Measurements from ENCODE around the gene BCKDK. TPM values are rescaled to one million over a fixed set of nuclear protein-coding genes. Genes with fewer than 3 reads are reported as not detected.
A peak's percentile ranks its signal among the peaks of the same experiment; 100 is the strongest.
"Not testable (repeated sequence)": the region's sequence is repeated elsewhere in the genome, so short reads cannot be mapped to it uniquely, and the experiment has no call there.

Gene BCKDK
- total RNA-seq, 1 donor from 2014 or later: 43.5 TPM

DNA sequence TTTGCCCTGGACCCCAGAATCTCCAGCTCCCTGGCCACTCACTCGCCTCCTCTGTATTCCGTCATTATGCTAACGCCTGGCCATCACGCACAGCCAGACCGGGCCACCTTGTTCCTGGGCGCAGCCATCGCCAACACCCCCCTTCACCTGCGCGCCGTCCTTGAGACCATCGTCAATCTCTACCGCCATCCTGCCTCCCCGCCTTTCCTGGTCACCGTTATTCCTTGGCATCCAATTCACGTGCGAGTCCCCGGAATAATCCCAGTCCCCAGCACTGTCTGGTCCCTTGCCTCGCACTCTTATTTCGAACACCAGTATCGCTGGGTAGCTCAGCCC lies 14.1 kb upstream of the BCKDK start:
- no peaks in the 10 kb centered on the region for H3K9me3 Mint-ChIP-seq
- H3K4me1 Mint-ChIP-seq: peaks cover 22% of the 10 kb centered on the region
- peaks cover 2% of the 10 kb centered on the region for H3K36me3 Mint-ChIP-seq (ENCODE audit: low read depth)
- TF ChIP-seq, protein P1, sequence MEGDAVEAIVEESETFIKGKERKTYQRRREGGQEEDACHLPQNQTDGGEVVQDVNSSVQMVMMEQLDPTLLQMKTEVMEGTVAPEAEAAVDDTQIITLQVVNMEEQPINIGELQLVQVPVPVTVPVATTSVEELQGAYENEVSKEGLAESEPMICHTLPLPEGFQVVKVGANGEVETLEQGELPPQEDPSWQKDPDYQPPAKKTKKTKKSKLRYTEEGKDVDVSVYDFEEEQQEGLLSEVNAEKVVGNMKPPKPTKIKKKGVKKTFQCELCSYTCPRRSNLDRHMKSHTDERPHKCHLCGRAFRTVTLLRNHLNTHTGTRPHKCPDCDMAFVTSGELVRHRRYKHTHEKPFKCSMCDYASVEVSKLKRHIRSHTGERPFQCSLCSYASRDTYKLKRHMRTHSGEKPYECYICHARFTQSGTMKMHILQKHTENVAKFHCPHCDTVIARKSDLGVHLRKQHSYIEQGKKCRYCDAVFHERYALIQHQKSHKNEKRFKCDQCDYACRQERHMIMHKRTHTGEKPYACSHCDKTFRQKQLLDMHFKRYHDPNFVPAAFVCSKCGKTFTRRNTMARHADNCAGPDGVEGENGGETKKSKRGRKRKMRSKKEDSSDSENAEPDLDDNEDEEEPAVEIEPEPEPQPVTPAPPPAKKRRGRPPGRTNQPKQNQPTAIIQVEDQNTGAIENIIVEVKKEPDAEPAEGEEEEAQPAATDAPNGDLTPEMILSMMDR (conservative IDR thresholded peaks at IDR 0.05): no peak
- H3K27ac Mint-ChIP-seq (ENCODE audit: unreplicated experiment): no peak overlapping the region
- no peak for DNase-seq (ENCODE audit: low read depth, low spot score)
- H3K27me3 Mint-ChIP-seq (ENCODE audit: low read depth): peaks cover 3% of the 10 kb centered on the region
- peak overlapping the region; percentile 91 for H3K4me3 Mint-ChIP-seq

DNA sequence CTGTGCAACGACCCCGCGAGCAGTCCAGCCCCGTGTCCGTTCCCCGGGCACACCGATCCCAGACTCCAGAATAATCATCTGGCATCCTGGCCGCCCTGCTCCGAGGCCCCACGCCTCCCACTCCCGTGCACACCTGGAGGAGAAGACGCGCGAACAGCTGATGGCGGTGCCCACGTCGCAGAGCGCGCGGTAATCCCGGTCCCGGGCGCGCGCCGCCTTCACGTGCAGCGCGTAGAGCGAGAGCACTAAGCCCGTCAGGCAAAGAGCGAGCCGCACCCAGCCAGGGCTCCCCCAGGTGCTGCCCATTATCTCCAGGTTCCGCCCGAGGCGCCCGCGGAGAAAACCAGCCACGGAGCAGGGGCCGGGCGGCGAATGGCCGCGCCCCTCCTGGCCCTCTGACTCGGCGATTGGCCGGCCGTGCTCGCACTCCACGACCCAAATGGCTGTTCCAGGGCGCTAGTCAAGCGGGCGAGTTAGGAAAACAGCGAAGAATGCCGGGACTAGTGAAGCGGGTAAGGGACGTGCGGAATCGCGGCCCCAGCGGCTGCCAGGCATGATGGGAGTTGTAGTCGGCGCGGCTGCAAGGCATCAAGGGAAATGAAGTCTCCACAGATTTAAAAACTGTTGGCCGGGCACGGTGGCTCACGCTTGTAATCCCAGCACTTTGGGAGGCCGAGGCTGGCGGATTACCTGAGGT lies 13.6 kb upstream of the BCKDK start, which contains the start of gene VKORC1:
VKORC1 (minus strand) TSS at position 374 of the 697 bp plus-strand sequence; CDS start at position 306, 68 bp downstream.
- H3K27ac Mint-ChIP-seq (ENCODE audit: unreplicated experiment): peak within 1 kb of the TSS; percentile 59
- peak within 1 kb of the TSS; percentile 91 for H3K4me3 Mint-ChIP-seq
- H3K4me1 Mint-ChIP-seq: peaks cover 22% of the 10 kb centered on the region
- peaks cover 3% of the 10 kb centered on the region for H3K27me3 Mint-ChIP-seq (ENCODE audit: low read depth)
- H3K9me3 Mint-ChIP-seq: no peaks in the 10 kb centered on the region
- TF ChIP-seq, protein P1 (conservative IDR thresholded peaks at IDR 0.05): no peak
- DNase-seq (ENCODE audit: low read depth, low spot score): peak; percentile 86
- H3K36me3 Mint-ChIP-seq (ENCODE audit: low read depth): peaks cover 2% of the 10 kb centered on the region

DNA sequence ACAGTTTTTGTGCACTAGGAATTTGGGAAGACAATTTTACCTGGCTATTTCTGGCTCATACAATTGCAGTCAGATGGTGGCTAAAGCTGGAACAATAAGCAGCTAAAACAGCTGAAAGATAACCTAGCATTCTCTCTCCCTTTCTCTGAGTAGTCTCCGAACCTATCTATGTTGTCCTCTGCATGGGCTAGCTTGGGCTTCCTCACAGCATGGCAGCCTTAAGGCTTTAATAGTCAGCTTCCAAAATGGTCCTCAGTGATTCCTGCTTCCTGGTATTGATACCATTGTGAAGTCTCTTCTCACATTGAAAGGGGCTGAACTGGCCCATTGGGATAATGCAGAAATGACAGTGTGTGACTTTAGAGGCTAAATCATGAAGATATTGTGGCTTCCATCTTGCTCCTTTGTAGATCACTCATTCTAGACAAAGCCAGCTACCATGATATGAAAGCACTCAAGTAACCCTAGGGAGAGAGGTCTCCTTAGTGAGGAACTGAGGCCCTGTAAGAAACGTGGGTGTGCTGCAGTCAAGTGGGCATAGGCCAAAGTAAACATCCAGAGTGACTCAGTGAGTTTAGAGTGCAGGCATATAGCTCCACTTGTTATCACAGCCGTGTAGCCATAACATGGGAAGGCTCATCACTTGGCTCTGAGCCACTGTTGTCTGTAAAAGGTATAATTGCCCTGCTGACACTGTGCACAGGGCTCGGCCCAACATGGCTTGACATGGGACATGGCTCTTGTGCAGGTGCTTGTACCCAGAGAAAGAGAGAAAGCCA lies 8.1 kb upstream of the BCKDK start:
- Mint-ChIP-seq H3K9me3 (no peaks in the 10 kb centered on the region), H3K4me3 (peak overlapping the region; percentile 41), H3K4me1 (peaks cover 6% of the 10 kb centered on the region), H3K27me3 (ENCODE audit: low read depth) (peaks cover 9% of the 10 kb centered on the region), H3K27ac (ENCODE audit: unreplicated experiment) (no peak overlapping the region), H3K36me3 (ENCODE audit: low read depth) (no peaks in the 10 kb centered on the region)
- TF ChIP-seq, protein P1 (conservative IDR thresholded peaks at IDR 0.05): no peak
- no peak for DNase-seq (ENCODE audit: low read depth, low spot score)

DNA sequence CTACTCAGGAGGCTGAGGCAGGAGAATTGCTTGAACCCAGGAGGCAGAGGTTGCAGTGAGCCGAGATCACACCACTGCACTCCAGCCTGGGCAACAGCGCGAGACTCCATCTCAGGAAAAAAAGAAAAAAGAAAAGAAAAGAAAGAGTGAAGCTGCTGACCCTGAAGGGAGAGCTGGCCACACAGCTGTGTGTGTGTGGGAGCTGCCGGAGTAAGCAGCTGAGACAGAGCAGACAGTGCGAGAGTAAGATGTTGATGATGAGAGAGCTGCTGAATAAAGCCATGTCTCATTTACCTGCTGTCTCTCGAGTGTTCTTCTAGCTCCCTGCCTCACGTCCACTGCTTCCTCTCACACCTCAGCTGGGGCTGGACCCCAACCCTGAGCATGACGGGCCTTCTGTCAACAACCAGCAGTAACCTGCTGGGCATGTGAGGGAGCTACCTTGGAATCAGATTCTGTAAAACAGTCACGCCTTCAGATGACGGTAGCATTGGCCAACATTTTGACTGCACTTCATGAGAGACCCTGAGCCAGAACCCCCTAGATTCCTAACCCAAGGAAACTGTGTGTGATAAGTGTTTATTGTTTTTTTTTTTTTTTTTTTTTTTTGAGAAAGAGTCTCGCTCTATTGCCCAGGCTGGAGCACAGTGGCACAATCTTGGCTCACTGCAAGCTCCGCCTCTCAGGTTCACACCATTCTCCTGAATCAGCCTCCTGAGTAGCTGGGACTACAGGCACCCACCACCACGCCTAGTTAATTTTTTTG lies 7.1 kb upstream of the BCKDK start:
- not testable (repeated sequence) for DNase-seq (ENCODE audit: low read depth, low spot score); H3K27ac Mint-ChIP-seq (ENCODE audit: unreplicated experiment); H3K4me1 Mint-ChIP-seq; H3K27me3 Mint-ChIP-seq (ENCODE audit: low read depth); H3K4me3 Mint-ChIP-seq; H3K36me3 Mint-ChIP-seq (ENCODE audit: low read depth); H3K9me3 Mint-ChIP-seq

DNA sequence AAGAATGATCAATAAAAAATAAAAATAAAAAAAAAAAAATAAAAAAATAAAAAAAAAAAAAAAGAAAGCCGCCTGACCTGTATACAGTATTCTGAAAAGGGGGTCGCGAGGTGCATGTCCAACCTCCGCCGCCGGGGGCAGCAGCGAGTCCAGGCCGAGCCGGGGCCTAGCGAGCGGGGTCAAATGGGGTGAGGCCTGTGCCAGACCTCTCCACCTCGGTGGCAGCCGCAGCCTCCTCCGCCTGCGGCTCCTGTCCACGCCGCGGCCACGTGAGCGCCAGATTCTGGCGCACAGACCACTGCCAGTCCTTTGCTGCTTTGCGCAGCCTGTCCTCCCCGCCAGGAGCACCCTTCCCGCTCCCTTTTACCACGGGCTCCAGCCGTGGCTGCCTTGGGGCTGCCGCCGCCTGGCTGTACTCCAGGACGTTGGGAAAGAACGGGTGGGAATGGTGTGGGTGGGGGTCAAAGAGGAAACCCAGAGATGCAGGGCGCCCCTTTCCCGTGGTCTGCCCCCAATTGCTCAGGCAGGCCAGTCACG lies 2.4 kb upstream of the BCKDK start:
- Mint-ChIP-seq H3K27ac (ENCODE audit: unreplicated experiment) (no peak overlapping the region), H3K4me1 (peaks cover 16% of the 10 kb centered on the region), H3K9me3 (no peaks in the 10 kb centered on the region), H3K36me3 (ENCODE audit: low read depth) (peaks cover 3% of the 10 kb centered on the region), H3K27me3 (ENCODE audit: low read depth) (peaks cover 2% of the 10 kb centered on the region), H3K4me3 (peak overlapping the region; percentile 68)
- TF ChIP-seq, protein P1 (conservative IDR thresholded peaks at IDR 0.05): peak; percentile 75
- peak; percentile 92 for DNase-seq (ENCODE audit: low read depth, low spot score)

Measured in neural crest cell (in vitro differentiated cells).